Brain microvascular endothelial cell (primary cell): Measurements from ENCODE around the gene RPL41.

Source experiments
- DNase-seq: peaks from one replicate; pipeline ENCODE4 v3.0.0-alpha.2; 2020
- H3K27ac ChIP-seq: fragments of 250-450 bp; sonication (Bioruptor Pico); 2 replicates; pipeline ENCODE4 v1.5.1; 2020; ENCODE audit warnings: mild to moderate bottlenecking, moderate library complexity
- H3K27me3 ChIP-seq: fragments of 250-450 bp; sonication (Bioruptor Pico); replicated peaks from 2 replicates; pipeline ENCODE4 v1.5.1; 2020; ENCODE audit warnings: mild to moderate bottlenecking
- H3K36me3 ChIP-seq: fragments of 250-450 bp; sonication (Bioruptor Pico); replicated peaks from 2 replicates; pipeline ENCODE4 v1.5.1; 2020; ENCODE audit warnings: mild to moderate bottlenecking
- H3K4me3 ChIP-seq: 2 replicates; pipeline ENCODE4 v1.5.1; 2011; ENCODE audit warnings: low read depth, mild to moderate bottlenecking, control low read depth, low read length, moderate library complexity
- CTCF ChIP-seq: IDR thresholded peaks from 2 replicates; pipeline ENCODE4 v1.5.1; 2011; ENCODE audit warnings: low read depth, mild to moderate bottlenecking, moderate library complexity, low read length, control low read depth, inconsistent platforms; ENCODE audit errors: missing control alignments
- in situ Hi-C: cut with HindIII; loops from 2 replicates; pipeline ENCODE4 v1.10.0; 2017; ENCODE audit warnings: low sequenced_read_pairs, low pct_ligation_motif_present

RPL41 gene

DNA sequence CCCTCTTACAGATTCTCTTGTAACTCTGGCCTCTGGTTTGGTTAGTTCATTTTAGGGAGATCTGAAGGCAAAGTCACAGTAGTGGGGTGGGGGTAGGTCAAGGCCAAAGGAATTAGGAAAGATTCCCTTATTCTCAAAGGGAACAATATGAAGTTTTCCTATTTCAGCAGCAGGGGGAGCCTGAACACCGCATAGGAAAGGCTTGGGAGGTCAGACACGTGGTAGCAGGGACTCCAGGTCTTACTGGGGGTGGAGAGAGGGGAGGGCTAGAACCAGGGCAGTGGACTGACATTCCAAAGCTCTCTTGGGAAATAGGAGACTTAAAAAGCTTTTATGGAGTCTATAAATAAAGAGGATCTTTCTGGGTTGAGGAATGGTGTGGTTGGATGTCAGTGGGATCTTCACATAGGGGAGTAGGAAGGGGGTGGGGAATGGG lies 2.9 kb downstream of the RPL41 start:
- Histone ChIP-seq H3K36me3 (peaks cover 6% of the 10 kb centered on the region), H3K27me3 (no peaks in the 10 kb centered on the region), H3K27ac (peak overlapping the region; percentile 19), H3K4me3 (no peak overlapping the region)
- peak; percentile 75 for DNase-seq
- TF ChIP-seq CTCF, result peak; percentile 86
- in situ Hi-C loops, result loop anchor here (5.0 kb wide), 1 partner anchor 68 kb away; the partner anchor contains the start of gene SMARCC2

GRCh38 chr12:56120158-56120846 lies 3.9 kb downstream of the RPL41 start:
- in situ Hi-C loops, result no loop called here
- DNase-seq, result no peak
- Histone ChIP-seq H3K27ac (no peak overlapping the region), H3K4me3 (no peak overlapping the region), H3K36me3 (peaks cover 6% of the 10 kb centered on the region), H3K27me3 (no peaks in the 10 kb centered on the region)
- TF ChIP-seq CTCF, result no peak

DNA sequence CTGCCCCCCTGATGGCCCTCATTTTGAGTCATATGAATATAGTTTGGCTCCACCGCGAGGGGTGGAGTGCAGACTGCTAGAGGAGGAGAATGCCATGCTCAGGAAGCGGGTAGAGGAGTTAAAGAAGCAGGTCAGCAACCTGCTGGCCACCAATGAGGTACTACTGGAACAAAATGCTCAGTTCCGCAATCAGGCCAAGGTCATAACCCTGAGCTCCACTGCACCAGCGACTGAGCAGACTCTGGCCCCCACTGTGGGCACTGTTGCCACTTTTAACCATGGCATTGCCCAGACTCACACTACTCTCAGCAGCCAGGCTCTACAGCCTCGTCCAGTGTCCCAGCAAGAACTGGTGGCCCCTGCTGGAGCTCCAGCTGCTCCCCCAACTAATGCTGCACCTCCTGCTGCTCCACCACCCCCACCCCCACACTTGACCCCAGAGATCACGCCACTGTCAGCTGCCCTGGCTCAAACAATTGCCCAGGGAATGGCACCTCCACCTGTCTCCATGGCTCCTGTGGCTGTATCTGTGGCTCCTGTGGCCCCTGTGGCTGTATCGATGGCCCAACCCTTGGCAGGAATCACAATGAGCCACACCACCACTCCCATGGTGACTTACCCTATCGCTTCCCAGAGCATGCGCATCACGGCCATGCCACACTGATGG lies 4.9 kb downstream of the RPL41 start:
- no peak for TF ChIP-seq CTCF

GRCh38 chr12:56122637-56123036 lies 6.2 kb downstream of the RPL41 start:
- in situ Hi-C loops, result no loop called here
- Histone ChIP-seq H3K36me3 (peaks cover 2% of the 10 kb centered on the region), H3K4me3 (no peak overlapping the region), H3K27me3 (no peaks in the 10 kb centered on the region), H3K27ac (no peak overlapping the region)
- no peak for DNase-seq
- TF ChIP-seq CTCF, result no peak

More for the DNA sequence above, 4.9 kb downstream of the RPL41 start:
- Histone ChIP-seq H3K4me3 (no peak overlapping the region), H3K36me3 (peaks cover 6% of the 10 kb centered on the region), H3K27me3 (no peaks in the 10 kb centered on the region), H3K27ac (no peak overlapping the region)
- in situ Hi-C loops, result no loop called here
- DNase-seq, result no peak

DNA sequence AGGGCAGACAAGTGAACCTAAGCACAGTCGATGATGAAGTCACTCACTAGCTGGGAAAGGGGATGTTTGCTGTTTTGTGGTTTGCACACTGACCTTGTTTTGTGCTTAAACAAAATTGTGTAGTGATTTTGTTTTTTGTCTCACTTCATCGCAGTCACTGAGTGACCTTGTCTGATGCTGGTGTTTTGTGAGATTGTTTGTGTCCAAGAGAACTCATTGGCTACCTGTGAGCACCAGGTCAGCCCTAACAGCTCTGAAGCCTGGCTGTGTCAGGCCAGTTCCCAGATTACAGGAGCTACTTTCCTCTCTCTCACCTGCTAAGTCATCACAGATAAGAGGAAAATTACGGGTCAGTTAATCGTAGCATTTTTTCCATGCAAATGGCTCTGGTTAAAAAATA lies 7.7 kb downstream of the RPL41 start:
- Histone ChIP-seq H3K36me3 (no peaks in the 10 kb centered on the region), H3K4me3 (no peak overlapping the region), H3K27me3 (no peaks in the 10 kb centered on the region), H3K27ac (no peak overlapping the region)
- in situ Hi-C loops, result no loop called here
- TF ChIP-seq CTCF, result no peak
- no peak for DNase-seq
